T follicular helper cell (primary cell): ENCODE results near the gene PPIA.
A peak's percentile ranks its signal among the peaks of the same experiment; 100 is the strongest.
"Not testable (repeated sequence)": the region's sequence is repeated elsewhere in the genome, so short reads cannot be mapped to it uniquely, and the experiment has no call there.

Experiments used
- DNase-seq: peaks from one replicate; pipeline ENCODE4 v3.0.0-alpha.2; 2020; ENCODE audit warnings: low read depth

PPIA gene

DNA sequence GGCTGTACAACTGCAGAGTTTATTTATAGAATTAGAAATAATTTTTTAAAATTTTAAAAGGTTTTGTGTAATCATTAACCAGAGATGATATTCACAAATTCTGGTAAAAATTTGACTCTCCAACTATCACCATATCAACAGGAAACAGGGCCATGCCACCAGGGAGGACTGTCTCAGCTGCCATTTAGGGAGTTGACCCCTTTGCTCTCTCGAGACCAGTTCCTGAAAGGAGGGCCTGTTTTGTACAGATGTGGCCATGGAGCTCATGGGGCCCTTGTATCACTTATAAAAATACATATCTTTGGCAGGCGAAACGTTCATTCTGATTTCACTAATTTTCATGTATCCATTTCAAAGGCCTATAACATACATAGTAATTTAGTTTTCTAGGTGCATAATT lies 31.1 kb downstream of the PPIA start:
- no peak for DNase-seq

DNA sequence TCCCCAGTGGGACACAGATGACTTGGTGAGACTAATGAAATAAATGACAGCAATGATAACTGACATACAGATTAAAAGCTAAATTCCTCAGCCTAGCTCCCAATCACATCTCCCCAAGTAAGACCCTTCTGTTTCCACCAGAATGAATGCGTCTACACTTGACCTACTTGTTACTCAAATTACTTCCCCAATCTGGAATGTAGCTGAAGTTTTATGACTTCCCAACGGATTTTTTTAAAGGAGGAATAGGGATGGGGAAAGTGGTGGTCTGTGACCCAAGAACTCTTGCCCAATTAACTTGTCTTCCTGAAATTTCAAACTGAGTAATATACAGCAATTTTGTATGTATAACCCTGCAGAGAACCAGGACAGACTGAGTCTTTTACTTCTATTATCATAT lies 42.3 kb downstream of the PPIA start:
- no peak for DNase-seq

DNA sequence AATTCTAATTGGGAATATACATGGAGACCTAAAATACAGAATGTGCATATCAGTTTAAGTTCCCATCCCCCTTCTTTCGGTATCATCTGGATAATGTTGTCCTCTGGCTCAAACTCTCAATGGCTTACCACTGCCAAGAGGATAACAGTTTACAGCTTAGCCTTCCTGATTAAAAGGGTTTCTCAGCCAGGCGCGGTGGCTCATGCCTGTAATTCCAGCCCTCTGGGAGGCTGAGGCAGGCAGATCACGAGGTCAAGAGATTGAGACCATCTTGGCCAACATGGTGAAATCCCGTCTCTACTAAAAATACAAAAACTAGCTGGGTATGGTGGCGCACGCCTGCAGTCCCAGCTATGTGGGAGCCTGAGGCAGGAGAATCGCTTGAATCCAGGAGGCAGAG lies 46.2 kb downstream of the PPIA start:
- not testable (repeated sequence) for DNase-seq

DNA sequence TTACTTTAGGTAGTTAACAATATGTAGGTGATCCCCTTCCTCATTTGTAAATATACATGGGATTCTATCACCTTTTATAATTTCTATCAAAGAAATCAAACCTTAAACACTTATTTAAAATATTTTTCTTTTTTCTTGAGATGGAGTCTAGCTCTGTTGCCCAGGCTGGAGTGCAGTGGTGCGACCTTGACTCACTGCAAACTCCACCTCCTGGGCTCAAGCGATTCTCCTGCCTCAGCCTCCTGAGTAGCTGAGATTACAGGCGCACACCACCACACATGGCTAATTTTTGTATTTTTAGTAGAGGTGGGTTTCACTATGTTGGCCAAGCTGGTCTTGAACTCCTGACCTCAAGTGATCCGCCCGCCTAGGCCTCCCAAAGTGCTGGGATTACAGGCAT lies 47.0 kb downstream of the PPIA start:
- not testable (repeated sequence) for DNase-seq

DNA sequence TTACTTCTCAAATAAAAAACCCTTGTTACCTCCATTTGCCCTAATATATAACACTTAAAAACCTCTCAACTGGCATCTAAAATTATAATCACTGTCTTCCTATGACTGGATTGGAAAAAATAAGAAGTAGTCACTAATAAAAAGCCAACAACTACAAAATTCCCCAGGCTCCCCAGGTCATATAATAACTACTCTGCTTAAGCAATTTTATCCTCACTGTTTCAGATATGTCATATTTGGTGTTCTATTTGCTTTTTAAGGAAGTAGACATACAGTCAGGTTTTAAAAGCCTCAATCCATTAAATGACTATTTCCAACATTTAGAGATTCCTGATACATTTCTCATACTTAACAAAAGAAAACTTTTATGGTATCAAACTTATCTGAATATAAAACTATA lies 49.0 kb downstream of the PPIA start:
- no peak for DNase-seq

DNA sequence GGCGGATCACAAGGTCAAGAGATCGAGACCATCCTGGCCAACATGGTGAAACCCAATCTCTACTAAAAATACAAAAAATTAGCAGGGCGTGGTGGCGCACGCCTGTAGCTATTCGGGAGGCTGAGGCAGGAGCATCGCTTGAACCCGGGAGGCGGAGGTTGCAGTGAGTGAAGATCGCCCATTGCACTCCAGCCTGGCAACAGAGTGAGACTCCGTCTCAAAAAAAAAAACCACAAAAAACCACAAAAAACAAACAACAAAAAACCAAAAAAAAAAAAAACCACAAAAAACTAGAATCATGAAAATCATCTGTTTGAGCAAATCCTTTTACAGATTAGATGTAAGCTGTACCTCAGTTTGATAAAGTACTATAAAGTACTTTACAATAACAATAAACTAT lies 49.9 kb downstream of the PPIA start:
- not testable (repeated sequence) for DNase-seq

DNA sequence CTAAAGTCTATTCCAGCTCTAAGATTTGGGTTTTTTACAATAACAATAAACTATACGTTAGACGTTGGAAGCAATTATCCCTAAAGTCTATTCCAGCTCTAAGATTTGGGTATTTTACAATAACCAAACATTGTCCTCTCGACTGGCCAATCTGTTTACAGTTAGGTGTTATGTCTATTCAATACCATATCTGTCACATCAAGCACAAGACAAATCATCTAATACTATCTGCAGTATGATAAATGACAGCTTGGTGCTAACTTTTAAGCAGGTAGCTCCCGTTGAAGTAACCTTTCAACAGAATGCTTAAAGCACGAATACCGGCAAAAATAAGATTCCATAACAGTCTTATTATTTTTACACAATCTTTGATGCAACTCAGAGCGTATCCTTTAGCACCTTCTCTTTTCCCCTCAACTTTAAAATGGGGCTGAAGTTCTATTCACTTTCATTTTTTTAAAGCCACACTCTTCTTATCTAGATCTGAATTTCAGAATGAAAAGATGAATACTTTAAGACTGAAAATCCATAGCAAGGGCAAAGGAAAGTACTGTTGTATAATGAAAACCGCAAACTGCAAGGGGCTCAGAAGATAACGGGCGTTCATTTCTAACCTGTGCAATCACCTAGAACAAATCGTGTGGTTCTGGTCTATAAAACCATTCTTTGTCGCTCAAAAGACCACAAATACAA lies 50.5 kb downstream of the PPIA start:
- no peak for DNase-seq

DNA sequence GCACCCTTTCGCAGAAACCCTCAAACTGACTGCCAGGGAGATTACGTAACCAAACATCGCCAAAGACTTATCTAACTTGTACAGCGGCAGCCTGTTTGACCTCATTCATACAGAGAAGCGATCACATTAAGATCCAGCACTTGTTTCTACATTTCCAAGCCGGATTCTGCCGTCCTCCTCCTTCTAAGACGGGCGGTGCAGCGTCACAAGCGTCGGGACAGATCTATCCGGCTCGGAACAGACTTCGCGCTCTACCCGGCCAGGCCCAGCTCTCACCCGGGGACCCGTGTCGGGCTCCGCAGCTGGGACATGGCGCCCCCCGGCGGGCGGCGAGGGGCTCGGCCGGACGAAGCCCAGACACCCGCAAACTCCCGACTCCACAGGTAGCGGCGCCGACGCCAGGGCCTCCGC lies 51.0 kb downstream of the PPIA start:
- DNase-seq: peak; percentile 78

DNA sequence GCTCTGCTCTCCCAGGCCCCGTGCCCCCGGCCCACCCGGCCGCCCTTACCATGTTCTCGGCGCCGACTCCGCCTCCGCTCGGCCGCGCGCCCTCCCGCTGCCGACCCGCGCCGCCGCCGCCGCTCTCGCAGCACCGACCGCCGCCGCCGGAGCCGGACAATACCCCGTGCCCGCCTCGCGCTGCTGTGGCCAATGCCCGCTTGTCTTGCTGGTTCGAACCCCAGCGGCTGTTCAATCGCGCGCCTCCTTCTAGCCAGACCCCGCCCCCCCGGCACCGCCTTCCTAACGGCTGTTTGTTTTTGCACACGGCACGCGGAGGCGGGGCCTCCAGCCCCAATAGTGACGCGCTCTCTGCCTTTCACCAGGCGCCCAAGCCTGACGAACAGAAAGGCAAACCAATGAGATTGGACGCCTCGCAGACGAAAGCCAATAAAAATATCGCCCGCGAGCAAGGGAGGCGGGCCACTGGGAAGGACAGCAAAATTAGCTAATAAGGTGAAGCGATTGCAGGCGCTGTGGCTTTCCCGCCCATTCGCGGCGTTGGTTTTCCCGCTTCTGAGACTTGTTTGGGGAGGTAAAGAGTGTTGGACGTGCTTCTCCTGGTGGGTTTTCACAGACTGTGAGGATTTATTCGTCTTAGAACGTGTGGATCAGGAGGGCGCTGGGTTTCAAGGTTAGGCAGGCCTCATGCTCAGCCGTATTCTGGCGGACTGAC lies 51.6 kb downstream of the PPIA start, which contains the start of gene H2AZ2:
TSS of gene H2AZ2 (minus strand) at position 168 of the 715 bp plus-strand sequence. CDS start at position 52, 116 bp downstream.
- DNase-seq: peak; percentile 99

DNA sequence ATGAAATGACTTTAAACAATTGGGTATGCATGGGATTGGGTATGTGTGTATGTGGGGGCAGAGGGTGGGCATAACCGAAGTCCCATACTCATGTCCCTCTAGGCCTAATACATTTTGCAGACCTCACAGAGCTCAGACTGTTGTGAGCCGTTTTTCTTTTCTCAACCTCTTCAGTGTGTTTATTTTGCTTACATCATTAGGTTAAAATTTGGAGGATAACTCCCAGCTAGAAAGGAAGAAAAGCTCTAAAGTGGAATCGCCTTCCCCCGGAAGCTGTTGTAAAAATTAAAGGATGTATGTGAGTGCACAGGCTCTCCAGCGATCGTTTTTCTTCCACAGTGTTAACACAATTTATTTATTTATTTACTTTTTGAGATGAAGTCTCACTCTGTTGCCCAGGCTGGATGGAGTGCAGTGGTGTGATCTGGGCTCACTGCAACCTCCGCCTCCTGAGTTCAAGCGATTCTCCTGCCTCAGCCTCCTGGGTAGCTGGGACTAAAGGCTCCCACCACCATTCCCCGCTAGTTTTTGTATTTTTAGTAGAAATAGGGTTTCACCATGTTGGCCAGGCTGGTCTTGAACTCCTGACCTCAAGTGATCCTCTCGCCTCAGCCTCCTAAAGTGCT lies 52.9 kb downstream of the PPIA start:
- no peak for DNase-seq

DNA sequence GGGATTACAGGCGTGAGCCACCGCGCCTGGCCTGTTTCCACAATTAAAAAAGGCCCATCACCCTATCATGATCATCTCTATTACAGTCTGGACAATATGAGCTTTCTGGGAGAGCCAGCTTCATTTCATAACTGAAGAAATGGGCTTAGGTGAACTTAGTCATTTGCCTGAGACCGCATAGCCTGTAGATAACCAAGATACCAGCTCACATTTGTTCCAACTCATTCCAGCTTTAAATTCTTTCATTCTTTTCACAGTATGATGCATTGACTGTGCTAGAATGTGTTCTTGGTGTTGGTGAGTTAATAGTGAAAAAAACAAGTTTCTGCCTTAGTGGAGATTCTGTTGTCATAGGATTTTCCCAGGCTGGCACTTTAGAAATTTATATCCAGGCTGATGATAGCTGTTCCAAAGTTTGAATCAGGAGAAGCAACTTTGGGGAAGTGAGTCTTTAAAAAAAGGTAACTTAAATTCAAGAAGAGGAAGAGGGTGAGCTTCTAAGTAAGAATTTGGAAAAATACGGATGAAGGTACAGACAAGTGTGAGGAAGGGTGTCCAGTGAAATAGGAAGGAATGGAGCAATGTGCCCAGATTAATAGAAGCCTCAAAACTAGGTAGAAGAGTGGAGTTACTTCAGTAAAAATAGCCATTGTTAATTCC lies 53.5 kb downstream of the PPIA start:
- DNase-seq: no peak

DNA sequence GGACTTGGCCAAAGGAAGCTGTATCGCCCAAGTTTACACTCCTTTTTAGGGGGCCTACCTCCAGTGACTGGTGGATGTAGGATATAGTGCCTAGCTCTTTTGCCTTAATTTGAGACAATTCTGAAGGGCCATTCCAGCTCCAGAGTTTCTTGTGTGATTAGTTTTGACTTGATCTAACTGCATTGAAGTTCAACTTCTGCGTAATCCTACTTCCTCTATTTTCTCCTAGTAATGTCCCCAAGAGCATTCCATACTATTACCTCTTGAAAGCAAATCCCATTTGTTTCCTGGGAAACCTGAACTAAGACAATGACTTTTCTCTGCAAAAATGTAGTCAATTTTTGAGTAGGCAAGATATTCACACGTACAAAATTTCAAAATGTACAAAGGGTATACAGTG lies 56.1 kb downstream of the PPIA start:
- no peak for DNase-seq
